Hepatocyte (in vitro differentiated cells): ENCODE measurements around the gene LEFTY2.

Experiments used
- EZH2phosphoT487 ChIP-seq: fragments of 200-600 bp; sonication (generic); IDR thresholded peaks from one replicate; pipeline ENCODE4 v1.6.1; 2018; ENCODE audit warnings: antibody characterized with exemption, mild to moderate bottlenecking, low read depth, moderate library complexity; ENCODE audit not compliant: unreplicated experiment, severe bottlenecking
- TF ChIP-seq, protein P1 (sequence below): fragments of 200-600 bp; sonication (generic); IDR thresholded peaks from 2 replicates; pipeline ENCODE4 v1.5.1; 2016; ENCODE audit warnings: antibody characterized with exemption, mild to moderate bottlenecking; ENCODE audit not compliant: poor library complexity

DNA sequence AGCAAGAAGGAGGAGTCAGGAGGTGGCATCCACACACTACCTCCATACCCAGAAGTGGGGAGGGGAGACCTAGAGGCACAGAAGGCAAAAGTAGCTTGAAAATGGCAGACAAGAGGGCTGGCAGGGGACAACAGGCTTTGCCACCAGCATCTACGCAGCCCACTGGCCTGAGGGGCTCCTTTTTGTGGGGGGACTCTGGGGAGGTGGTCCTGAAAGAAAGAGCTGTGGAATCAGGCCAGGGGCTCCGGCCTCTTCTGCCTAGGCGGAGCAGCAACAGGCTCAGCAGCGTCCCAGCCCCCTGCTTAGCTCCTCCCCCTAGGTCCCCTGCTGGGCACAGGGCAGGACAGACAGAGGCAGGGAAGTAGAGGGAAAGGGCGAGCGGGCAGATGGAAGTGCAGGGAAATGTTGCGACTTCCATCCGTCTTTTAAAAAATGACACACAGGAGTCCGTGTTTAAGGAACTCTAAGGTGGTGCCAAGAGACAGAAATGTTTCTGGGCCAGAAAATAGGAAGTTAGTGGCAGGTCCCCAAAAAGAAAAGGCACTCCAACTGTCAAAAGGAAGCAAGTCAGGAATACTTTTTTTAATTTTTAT is 10.0 kb upstream of the LEFTY2 start:
- TF ChIP-seq, protein P1, sequence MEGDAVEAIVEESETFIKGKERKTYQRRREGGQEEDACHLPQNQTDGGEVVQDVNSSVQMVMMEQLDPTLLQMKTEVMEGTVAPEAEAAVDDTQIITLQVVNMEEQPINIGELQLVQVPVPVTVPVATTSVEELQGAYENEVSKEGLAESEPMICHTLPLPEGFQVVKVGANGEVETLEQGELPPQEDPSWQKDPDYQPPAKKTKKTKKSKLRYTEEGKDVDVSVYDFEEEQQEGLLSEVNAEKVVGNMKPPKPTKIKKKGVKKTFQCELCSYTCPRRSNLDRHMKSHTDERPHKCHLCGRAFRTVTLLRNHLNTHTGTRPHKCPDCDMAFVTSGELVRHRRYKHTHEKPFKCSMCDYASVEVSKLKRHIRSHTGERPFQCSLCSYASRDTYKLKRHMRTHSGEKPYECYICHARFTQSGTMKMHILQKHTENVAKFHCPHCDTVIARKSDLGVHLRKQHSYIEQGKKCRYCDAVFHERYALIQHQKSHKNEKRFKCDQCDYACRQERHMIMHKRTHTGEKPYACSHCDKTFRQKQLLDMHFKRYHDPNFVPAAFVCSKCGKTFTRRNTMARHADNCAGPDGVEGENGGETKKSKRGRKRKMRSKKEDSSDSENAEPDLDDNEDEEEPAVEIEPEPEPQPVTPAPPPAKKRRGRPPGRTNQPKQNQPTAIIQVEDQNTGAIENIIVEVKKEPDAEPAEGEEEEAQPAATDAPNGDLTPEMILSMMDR: no peak
- TF ChIP-seq EZH2phosphoT487: no peak
